Stimulated activated effector memory CD8-positive, alpha-beta T cell treated with anti-CD3 and anti-CD28 coated beads, Interleukin-12 subunit alpha, Interleukin-12 subunit beta, amount 100 ng/mL, for 72 hours (primary cell): ENCODE measurements around the gene EEFSEC.

Source experiments
- ATAC-seq: fragments of 150-1000 bp; cut with Tn5 transposase; 2 replicates; pipeline ENCODE4 v1.10.0; 2021
- DNase-seq, 2 donors: peaks; one replicate each; pipeline ENCODE4 v3.0.0; 2021 to 2022; ENCODE audit warnings: low spot score in 2 of 2
- H3K27ac Mint-ChIP-seq: one replicate; pipeline ENCODE4 v1.8.0; 2022; ENCODE audit warnings: mild to moderate bottlenecking, mixed read lengths
- H3K36me3 Mint-ChIP-seq: one replicate; pipeline ENCODE4 v1.8.0; 2022; ENCODE audit warnings: mild to moderate bottlenecking, mixed read lengths
- H3K4me1 Mint-ChIP-seq: one replicate; pipeline ENCODE4 v1.8.0; 2022; ENCODE audit warnings: mixed read lengths
- H3K4me3 Mint-ChIP-seq: one replicate; pipeline ENCODE4 v1.8.0; 2022; ENCODE audit warnings: mild to moderate bottlenecking, mixed read lengths
- H3K9me3 Mint-ChIP-seq: one replicate; pipeline ENCODE4 v1.8.0; 2022; ENCODE audit warnings: mixed read lengths

Gene EEFSEC

DNA sequence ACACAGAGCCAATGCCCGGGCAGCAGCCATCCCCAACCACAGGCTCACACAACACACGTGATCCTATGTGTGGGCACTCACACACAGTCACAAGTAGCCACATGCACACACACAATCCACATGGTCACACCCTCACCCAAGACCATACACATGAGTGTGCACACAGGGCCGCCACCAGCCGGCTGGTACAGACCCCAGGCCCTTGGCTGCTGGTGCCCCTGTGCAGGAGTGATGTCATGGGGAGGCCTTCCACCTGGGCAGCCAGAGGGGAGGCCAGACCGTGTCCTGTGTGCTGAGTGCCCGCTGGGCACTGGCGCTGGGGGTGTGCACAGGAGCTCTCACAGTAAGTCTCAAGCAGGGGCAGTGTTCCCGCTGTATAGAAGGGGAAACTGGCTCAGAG is 276.5 kb downstream of the EEFSEC start:
- H3K36me3 Mint-ChIP-seq, result peaks cover 8% of the 10 kb centered on the region
- no peak overlapping the region for H3K4me3 Mint-ChIP-seq
- no peak for ATAC-seq
- no peaks in the 10 kb centered on the region for H3K9me3 Mint-ChIP-seq
- H3K27ac Mint-ChIP-seq, result no peak overlapping the region
- no peak for DNase-seq
- H3K4me1 Mint-ChIP-seq, result peaks cover 11% of the 10 kb centered on the region

- no peaks in the 10 kb centered on the region for H3K9me3 Mint-ChIP-seq
- H3K27ac Mint-ChIP-seq, result no peak overlapping the region
- DNase-seq, result no peak
- peaks cover 11% of the 10 kb centered on the region for H3K4me1 Mint-ChIP-seq
- no peak for ATAC-seq
- peaks cover 8% of the 10 kb centered on the region for H3K36me3 Mint-ChIP-seq
- no peak overlapping the region for H3K4me3 Mint-ChIP-seq
Measured at GRCh38 chr3:128430301-128430700, 277.0 kb downstream of the EEFSEC start.

DNA sequence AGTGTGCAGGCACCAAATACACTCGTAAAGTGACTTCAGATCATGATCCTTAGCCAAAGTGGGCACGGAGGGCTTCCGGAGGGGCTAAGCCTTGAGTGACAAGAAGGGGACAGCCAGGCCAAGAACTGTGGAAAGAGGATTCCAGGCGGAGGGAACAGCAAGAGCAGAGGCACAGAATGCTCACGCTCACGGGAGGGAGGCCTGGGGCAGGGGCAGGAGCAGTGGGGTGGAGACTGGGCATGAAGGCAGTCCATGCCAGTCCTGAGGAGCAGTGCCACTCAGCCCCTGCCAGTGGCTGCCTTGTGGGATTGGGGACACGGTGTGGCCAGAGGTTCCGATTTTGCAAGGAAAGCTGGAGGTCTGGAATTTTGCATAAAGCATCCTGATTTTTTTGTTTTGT is 277.4 kb downstream of the EEFSEC start:
- DNase-seq, result no peak
- ATAC-seq, result no peak

DNA sequence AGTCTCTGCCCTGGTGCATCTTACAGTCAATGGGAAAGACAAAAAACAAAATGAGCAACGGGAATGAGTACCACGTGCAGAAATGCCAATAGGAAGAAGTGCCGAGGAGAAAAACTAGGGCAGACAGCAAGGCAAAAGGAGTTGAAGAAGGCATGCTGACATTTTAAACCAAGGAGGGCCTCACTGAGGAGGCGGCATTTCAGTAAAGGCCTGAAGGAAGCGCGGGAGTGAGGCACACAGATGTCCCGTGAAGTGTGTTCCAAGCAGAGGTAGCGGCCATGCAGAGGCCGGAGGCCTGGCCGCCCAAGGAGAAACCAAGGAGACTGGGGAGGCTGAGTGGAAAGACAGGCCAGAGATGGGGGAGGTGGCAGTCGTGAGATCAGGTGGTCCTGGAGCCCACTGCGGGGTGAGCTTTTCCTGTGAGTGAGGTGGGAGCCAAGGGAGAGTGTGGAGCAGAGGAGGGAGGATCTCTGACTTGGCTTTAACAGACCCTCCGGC is 278.6 kb downstream of the EEFSEC start:
- H3K9me3 Mint-ChIP-seq, result no peaks in the 10 kb centered on the region
- peak overlapping the region; percentile 32 for H3K4me3 Mint-ChIP-seq
- ATAC-seq (no peak), DNase-seq (no peak)
- H3K36me3 Mint-ChIP-seq, result peaks cover 8% of the 10 kb centered on the region
- H3K27ac Mint-ChIP-seq, result no peak overlapping the region
- peaks cover 11% of the 10 kb centered on the region for H3K4me1 Mint-ChIP-seq

More for the DNA sequence above, 277.4 kb downstream of the EEFSEC start:
- no peak overlapping the region for H3K27ac Mint-ChIP-seq
- H3K4me3 Mint-ChIP-seq, result no peak overlapping the region
- H3K9me3 Mint-ChIP-seq, result no peaks in the 10 kb centered on the region
- H3K4me1 Mint-ChIP-seq, result peaks cover 11% of the 10 kb centered on the region
- H3K36me3 Mint-ChIP-seq, result peaks cover 8% of the 10 kb centered on the region

GRCh38 chr3:128432301-128432970 is 279.2 kb downstream of the EEFSEC start:
- Mint-ChIP-seq H3K4me1 (peaks cover 11% of the 10 kb centered on the region), H3K27ac (no peak overlapping the region), H3K9me3 (no peaks in the 10 kb centered on the region), H3K36me3 (peaks cover 8% of the 10 kb centered on the region), H3K4me3 (peak overlapping the region; percentile 32)
- no peak for ATAC-seq
- DNase-seq, result no peak

DNA sequence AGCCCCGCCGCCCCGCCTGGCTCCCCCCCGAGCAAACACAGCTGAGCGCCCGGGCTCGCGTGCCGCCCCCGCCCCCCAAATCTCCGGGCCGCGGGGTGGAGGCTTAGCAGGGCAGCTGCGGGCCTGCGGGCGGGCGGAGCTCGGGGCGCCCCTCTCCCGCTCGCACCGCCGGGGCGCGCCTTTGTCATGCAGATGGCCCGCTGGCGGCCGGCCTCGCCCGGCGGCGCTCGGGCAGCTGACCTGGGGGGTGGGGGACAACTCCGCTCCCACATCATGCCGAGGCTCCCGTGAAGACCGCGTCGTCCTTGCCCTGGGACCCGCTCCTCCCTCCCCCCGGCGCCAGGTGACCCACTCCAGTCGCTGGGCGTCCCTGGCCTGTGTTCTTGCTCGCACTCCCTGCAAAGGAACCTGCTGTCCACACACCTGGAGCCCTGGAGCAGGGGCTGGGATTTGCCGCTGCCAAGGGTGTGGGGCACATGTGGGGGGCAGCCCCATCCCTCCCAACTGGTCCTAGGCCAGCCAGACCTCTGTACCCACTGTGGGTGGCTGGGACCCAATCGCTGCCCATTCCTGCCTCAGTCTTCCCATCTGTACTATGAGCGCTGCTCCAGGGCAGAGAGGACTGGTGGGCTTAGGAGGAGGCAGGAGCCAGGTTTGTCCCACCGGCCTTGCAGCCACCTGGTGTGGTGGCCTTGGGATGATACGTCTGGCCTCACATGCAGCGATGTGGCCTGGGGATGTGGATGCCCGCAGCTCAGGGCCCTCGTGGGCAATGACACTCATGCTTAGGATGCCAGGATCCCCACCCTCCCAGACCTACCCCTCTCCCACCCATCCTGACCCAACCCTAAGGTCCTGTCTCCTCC is 279.9 kb downstream of the EEFSEC start:
- Mint-ChIP-seq H3K4me1 (peaks cover 11% of the 10 kb centered on the region), H3K9me3 (no peaks in the 10 kb centered on the region), H3K4me3 (no peak overlapping the region), H3K36me3 (peaks cover 8% of the 10 kb centered on the region), H3K27ac (no peak overlapping the region)
- DNase-seq, result no peak
- ATAC-seq, result no peak

DNA sequence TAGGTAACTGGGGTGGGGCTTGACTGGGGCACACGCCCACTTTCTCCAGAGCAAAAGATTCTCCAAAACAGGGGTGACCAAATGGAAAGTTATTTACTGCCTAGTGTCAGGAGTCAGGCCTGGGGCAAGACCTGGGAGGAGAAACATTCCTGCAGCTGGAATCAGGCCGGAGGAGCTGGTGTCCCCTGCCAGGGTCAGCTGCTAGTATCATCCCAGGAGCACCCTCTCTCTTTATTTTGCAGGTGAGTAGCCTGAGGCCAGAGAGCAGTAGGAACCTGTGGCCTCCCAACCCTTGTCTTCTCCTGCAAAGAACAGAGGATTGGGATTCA is 280.5 kb downstream of the EEFSEC start:
- Mint-ChIP-seq H3K9me3 (no peaks in the 10 kb centered on the region), H3K27ac (no peak overlapping the region), H3K36me3 (peaks cover 8% of the 10 kb centered on the region), H3K4me3 (no peak overlapping the region), H3K4me1 (peaks cover 11% of the 10 kb centered on the region)
- DNase-seq, result no peak
- no peak for ATAC-seq

GRCh38 chr3:128434524-128434923 is 281.2 kb downstream of the EEFSEC start:
- Mint-ChIP-seq H3K4me3 (no peak overlapping the region), H3K36me3 (peaks cover 8% of the 10 kb centered on the region), H3K9me3 (no peaks in the 10 kb centered on the region), H3K27ac (no peak overlapping the region), H3K4me1 (peaks cover 11% of the 10 kb centered on the region)
- ATAC-seq, result no peak
- DNase-seq, result no peak

DNA sequence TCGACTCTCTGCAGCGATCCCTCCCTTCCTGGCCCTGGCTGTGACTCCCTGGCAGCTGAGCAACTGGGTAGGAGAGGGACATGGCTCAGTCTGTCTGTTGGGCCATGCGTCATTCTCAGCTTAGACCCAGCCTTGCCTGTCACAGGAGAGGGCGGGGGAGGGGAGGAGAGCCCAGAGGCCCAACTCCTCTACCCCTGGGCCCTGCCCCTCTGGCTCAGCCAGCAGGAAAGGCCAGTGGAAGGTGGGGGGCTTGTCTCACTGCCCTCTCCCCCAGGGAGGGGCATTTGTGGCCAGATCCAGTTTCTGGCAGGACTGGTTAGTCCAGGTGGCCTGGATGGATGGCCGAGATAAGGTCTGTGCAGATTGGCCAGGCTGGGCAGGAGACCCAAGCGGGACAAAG is 281.8 kb downstream of the EEFSEC start:
- H3K4me3 Mint-ChIP-seq, result no peak overlapping the region
- H3K9me3 Mint-ChIP-seq, result no peaks in the 10 kb centered on the region
- no peak for ATAC-seq
- H3K4me1 Mint-ChIP-seq, result peaks cover 11% of the 10 kb centered on the region
- DNase-seq, result no peak
- H3K36me3 Mint-ChIP-seq, result peaks cover 8% of the 10 kb centered on the region
- H3K27ac Mint-ChIP-seq, result no peak overlapping the region

DNA sequence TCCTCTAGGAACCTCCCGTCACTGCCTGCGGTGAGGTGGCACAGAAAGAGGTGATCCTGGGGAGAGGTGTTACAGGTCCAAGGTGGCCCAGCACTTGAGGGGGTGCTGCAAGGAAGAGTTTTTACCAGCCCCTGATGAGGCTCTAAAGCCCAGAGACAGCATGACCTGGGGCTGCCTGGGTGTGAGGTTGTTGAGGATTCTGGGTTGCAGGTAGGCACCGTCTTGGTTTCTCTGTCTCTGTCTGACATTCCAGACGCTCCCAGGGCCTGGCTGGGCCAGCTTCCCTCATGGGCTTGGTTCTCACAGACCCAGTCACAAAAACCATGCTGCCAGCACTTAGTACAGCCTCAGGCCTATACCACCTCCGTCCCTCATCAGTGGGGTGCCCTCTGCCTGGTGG is 282.3 kb downstream of the EEFSEC start:
- Mint-ChIP-seq H3K9me3 (no peaks in the 10 kb centered on the region), H3K36me3 (peaks cover 8% of the 10 kb centered on the region), H3K4me1 (peaks cover 11% of the 10 kb centered on the region), H3K4me3 (no peak overlapping the region), H3K27ac (no peak overlapping the region)
- ATAC-seq, result no peak
- DNase-seq, result no peak

GRCh38 chr3:128436214-128436613 is 282.9 kb downstream of the EEFSEC start:
- no peak for DNase-seq
- H3K27ac Mint-ChIP-seq, result no peak overlapping the region
- no peak for ATAC-seq
- no peaks in the 10 kb centered on the region for H3K9me3 Mint-ChIP-seq
- H3K36me3 Mint-ChIP-seq, result peaks cover 8% of the 10 kb centered on the region
- no peak overlapping the region for H3K4me3 Mint-ChIP-seq
- peaks cover 11% of the 10 kb centered on the region for H3K4me1 Mint-ChIP-seq

GRCh38 chr3:128438488-128439072 is 285.3 kb downstream of the EEFSEC start:
- Mint-ChIP-seq H3K4me3 (no peak overlapping the region), H3K36me3 (no peaks in the 10 kb centered on the region), H3K27ac (no peak overlapping the region), H3K9me3 (no peaks in the 10 kb centered on the region), H3K4me1 (no peaks in the 10 kb centered on the region)
- DNase-seq (no peak), ATAC-seq (no peak)

- DNase-seq (no peak), ATAC-seq (no peak)
- no peaks in the 10 kb centered on the region for H3K4me1 Mint-ChIP-seq
- H3K4me3 Mint-ChIP-seq, result no peak overlapping the region
- H3K36me3 Mint-ChIP-seq, result no peaks in the 10 kb centered on the region
- no peak overlapping the region for H3K27ac Mint-ChIP-seq
- H3K9me3 Mint-ChIP-seq, result no peaks in the 10 kb centered on the region
Measured at GRCh38 chr3:128439226-128439625, 285.9 kb downstream of the EEFSEC start.

GRCh38 chr3:128442070-128442469 is 288.8 kb downstream of the EEFSEC start:
- H3K9me3 Mint-ChIP-seq, result peaks cover under 1% of the 10 kb centered on the region

DNA sequence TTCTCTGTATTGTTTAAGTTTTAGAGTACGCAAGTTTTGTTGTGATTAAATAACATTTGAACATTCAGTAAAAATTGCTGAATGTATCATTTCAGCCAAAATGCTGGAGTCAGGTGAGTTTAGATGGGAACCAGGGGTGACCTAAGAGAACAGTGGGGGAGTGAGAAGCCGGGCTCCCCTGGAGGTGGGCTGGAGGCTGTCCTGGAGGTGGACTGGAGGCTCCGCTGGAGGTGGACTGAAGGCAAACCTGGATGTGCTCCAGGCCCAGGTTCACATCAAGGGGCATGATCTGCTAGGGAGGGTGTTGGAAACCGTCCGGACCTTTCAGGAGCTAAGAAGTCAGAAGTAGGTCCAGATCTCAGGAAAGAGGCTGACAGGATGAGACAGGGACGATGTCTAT is 289.7 kb downstream of the EEFSEC start:
- no peak overlapping the region for H3K4me3 Mint-ChIP-seq
- DNase-seq, result no peak
- no peak for ATAC-seq
- H3K9me3 Mint-ChIP-seq, result peaks cover 4% of the 10 kb centered on the region
- no peaks in the 10 kb centered on the region for H3K36me3 Mint-ChIP-seq
- H3K27ac Mint-ChIP-seq, result no peak overlapping the region
- H3K4me1 Mint-ChIP-seq, result peaks cover 11% of the 10 kb centered on the region

More at GRCh38 chr3:128442070-128442469, 288.8 kb downstream of the EEFSEC start:
- DNase-seq (no peak), ATAC-seq (no peak)
- Mint-ChIP-seq H3K27ac (no peak overlapping the region), H3K4me1 (peaks cover 3% of the 10 kb centered on the region), H3K36me3 (no peaks in the 10 kb centered on the region), H3K4me3 (no peak overlapping the region)

DNA sequence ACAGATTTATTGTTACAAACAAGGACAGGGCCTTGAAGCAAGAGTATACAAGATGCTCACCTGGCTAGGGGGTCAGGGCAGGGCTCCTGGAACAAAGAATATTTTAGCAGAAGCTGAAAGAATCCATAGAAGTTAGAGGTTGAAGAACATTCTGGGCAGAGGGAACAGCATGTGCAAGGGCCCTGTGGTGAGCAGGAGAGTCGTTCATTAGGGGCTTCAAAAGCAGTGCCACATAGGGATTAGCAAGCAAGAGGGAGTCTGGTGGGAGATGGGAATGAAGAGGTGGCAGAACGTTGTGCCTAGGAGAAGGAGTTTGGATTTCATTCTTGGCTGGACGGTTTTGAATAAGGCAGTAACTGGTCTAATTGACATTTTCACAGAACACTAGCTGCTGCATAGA is 290.5 kb downstream of the EEFSEC start:
- Mint-ChIP-seq H3K4me1 (peaks cover 19% of the 10 kb centered on the region), H3K4me3 (no peak overlapping the region), H3K27ac (no peak overlapping the region), H3K36me3 (no peaks in the 10 kb centered on the region), H3K9me3 (peaks cover 8% of the 10 kb centered on the region)
- DNase-seq, result no peak
- no peak for ATAC-seq
